VCaP (cell line): ENCODE data around the gene GNAO1.
"Not testable (repeated sequence)": the region's sequence is repeated elsewhere in the genome, so short reads cannot be mapped to it uniquely, and the experiment has no call there.

ENCODE experiments used
- H3K27ac ChIP-seq: fragments of 450-650 bp; 2 replicates; pipeline ENCODE4 v1.5.1; 2017
- TF ChIP-seq, protein P1 (sequence below): fragments of 450-650 bp; conservative IDR thresholded peaks from 2 replicates; pipeline ENCODE4 v1.5.1; 2017; ENCODE audit warnings: mild to moderate bottlenecking, moderate library complexity

Gene GNAO1

GRCh38 chr16:56382459-56382858 lies 191.2 kb downstream of the GNAO1 start:
- TF ChIP-seq, protein P1, sequence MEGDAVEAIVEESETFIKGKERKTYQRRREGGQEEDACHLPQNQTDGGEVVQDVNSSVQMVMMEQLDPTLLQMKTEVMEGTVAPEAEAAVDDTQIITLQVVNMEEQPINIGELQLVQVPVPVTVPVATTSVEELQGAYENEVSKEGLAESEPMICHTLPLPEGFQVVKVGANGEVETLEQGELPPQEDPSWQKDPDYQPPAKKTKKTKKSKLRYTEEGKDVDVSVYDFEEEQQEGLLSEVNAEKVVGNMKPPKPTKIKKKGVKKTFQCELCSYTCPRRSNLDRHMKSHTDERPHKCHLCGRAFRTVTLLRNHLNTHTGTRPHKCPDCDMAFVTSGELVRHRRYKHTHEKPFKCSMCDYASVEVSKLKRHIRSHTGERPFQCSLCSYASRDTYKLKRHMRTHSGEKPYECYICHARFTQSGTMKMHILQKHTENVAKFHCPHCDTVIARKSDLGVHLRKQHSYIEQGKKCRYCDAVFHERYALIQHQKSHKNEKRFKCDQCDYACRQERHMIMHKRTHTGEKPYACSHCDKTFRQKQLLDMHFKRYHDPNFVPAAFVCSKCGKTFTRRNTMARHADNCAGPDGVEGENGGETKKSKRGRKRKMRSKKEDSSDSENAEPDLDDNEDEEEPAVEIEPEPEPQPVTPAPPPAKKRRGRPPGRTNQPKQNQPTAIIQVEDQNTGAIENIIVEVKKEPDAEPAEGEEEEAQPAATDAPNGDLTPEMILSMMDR = no peak

GRCh38 chr16:56382901-56383355 lies 191.6 kb downstream of the GNAO1 start:
- no peak overlapping the region for H3K27ac ChIP-seq

More at GRCh38 chr16:56382459-56382858, 191.2 kb downstream of the GNAO1 start:
- no peak overlapping the region for H3K27ac ChIP-seq

DNA sequence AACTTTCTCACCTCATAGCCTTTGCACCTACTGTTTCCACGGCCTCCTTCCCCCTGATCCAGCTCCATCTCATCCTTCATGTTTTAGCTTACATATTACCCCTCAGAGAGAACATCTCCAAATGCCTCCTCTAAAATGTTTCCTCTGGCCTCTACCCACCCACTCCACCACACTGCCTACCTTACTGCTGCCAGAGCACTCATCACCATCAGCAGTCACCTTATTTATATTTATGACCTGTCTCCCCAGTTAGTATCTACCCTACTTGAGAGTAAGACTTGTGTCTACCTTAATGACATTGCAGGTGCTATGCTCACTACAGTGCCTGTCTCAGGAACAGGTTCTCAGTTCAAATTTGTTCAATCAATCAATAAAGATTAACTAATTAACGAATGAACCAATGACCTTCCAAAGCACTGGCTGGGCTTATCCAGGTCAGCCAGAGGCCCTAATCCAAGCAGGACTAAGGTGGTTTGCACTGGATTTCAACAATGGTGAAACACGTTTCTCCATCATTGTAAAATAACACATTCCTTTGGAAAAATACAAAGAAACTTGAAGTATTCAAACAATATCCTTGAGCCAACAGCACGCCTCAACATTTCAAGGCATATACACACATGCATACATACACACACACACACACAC lies 192.9 kb downstream of the GNAO1 start:
- TF ChIP-seq, protein P1 = no peak
- no peak overlapping the region for H3K27ac ChIP-seq

More at GRCh38 chr16:56382901-56383355, 191.6 kb downstream of the GNAO1 start:
- TF ChIP-seq, protein P1 = no peak

DNA sequence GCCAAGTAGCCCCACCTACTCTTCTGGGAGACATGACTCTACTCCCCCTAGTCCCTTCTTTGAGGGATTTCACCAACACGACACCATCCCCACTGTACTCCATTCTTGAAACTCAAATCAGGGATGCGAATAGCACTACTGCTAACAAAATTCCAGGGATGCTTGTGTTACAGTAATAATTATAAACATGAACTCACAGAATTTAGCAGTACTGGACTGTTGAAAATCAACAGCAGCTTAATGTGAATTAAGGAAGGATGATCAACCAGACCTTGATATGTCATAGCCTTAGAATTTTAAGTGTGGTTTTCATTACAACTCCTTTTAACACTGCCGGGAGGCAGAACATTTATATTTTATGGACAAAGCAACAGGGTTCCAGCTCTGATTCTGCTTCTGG lies 196.1 kb downstream of the GNAO1 start:
- TF ChIP-seq, protein P1 = no peak

DNA sequence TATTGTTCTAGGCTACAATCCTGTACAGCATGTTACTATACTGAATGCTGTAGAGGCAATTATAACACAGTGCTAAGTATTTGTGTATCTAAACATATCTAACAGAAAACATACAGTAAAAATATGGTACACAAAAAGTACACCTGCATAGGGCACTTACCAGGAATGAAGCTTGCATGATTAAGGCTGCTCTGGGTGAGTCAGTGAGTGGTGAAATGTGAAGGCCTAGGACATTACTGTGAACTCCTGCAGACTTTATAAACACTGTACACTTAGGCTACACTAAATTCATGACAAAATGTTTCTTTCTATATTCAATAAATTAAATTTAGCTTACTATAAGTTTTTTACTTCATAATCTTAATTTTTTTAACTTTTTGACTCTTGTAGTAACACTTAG lies 196.9 kb downstream of the GNAO1 start:
- H3K27ac ChIP-seq = no peak overlapping the region
- TF ChIP-seq, protein P1 = no peak

More for the DNA sequence above, 196.1 kb downstream of the GNAO1 start:
- no peak overlapping the region for H3K27ac ChIP-seq

DNA sequence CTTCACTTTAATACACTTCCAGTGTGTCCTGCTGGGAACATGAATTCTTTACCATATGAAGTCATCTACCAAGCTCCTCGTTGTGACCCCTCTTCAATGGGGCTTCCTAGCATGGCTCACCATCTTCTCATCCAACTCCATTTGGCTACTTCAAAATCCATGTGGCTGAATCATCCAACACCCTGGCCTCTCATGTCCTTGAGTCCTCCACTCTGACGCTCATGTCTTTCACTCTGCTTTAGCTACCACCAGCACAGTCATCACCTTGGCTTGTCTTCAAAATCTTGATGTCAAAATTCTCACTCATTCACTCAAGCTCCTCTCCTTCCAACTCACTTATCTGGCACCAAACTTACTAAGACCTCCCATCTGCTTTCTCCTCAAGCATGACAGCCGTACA lies 198.3 kb downstream of the GNAO1 start:
- TF ChIP-seq, protein P1 = no peak
- no peak overlapping the region for H3K27ac ChIP-seq

DNA sequence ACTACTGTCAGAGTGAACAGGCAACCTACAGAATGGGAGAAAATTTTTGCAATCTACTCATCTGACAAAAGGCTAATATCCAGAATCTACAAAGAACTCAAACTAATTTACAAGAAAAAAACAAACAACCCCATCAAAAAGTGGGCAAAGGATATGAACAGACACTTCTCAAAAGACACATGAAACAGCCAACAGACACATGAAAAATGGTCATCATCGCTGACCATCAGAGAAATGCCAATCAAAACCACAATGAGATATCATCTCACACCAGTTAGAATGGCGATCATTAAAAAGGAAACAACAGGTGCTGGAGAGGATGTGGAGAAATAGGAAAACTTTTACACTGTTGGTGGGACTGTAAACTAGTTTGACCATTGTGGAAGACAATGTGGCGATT lies 205.4 kb downstream of the GNAO1 start:
- not testable (repeated sequence) for H3K27ac ChIP-seq

DNA sequence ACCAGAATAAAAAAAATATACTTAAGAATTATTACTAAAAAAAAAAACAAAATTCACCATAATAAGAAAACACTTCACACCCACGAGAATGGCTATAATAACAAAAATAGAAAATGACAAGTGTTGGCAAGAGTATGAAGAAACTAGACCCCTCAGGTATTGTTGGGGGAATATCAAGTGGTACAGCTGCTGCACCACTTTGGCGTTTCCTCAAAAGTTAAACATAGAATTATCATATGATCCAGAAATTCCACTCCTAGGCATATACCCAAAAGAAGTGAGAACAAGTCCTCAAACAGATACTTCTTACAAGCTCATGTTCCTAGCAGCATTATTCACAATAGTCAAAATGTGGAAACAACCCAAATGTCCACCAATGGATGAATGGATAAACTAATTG lies 207.8 kb downstream of the GNAO1 start:
- TF ChIP-seq, protein P1 = no peak
- no peak overlapping the region for H3K27ac ChIP-seq
